Activated T-helper 1 cell treated with anti-CD3 and anti-CD28 coated beads, Interleukin-12 subunit alpha, Interleukin-12 subunit beta, Interleukin-2, Interleukin-4 antibody, amounts not matched to agents 30 ng/mL and 10 ng/mL and 1 ng/mL, durations not matched to agents 14 hours and 24 hours and 36 hours (primary cell): ENCODE results near the gene OR2T27. TPM values are rescaled to one million over a fixed set of nuclear protein-coding genes. Genes with fewer than 3 reads are reported as not detected.
"Not testable (repeated sequence)": the region's sequence is repeated elsewhere in the genome, so short reads cannot be mapped to it uniquely, and the experiment has no call there.

Source experiments
- DNase-seq: peaks from one replicate; pipeline ENCODE4 v3.0.0; 2021; ENCODE audit warnings: low spot score
- H3K27ac Mint-ChIP-seq: one replicate; pipeline ENCODE4 v1.8.0; 2021; ENCODE audit warnings: mild to moderate bottlenecking, mixed read lengths
- H3K27me3 Mint-ChIP-seq: one replicate; pipeline ENCODE4 v1.8.0; 2022; ENCODE audit warnings: mild to moderate bottlenecking, moderate library complexity, mixed read lengths; ENCODE audit not compliant: insufficient read depth
- H3K36me3 Mint-ChIP-seq: one replicate; pipeline ENCODE4 v1.8.0; 2021; ENCODE audit warnings: low read depth, mixed read lengths
- H3K4me1 Mint-ChIP-seq: one replicate; pipeline ENCODE4 v1.8.0; 2021; ENCODE audit warnings: low read depth, mixed read lengths
- H3K4me3 Mint-ChIP-seq: one replicate; pipeline ENCODE4 v1.8.0; 2021; ENCODE audit warnings: mild to moderate bottlenecking, moderate library complexity, mixed read lengths
- H3K9me3 Mint-ChIP-seq: one replicate; pipeline ENCODE4 v1.8.0; 2021; ENCODE audit warnings: mixed read lengths
- intact Hi-C: fragments of 100-400 bp; cut with micrococcal nuclease; formaldehyde crosslinking; loops from one replicate; pipeline ENCODE4 v1.15.1; 2024
- total RNA-seq: library from RNA; stranded (reverse); gene quantifications from 2 replicates; pipeline ENCODE4 v1.2.3, GENCODE V29; 2022

Gene OR2T27
- total RNA-seq, 1 donor from 2014 or later = not detected

- H3K36me3 Mint-ChIP-seq = no peaks in the 10 kb centered on the region
- H3K9me3 Mint-ChIP-seq = no peaks in the 10 kb centered on the region
- no peaks in the 10 kb centered on the region for H3K27me3 Mint-ChIP-seq
- no peak overlapping the region for H3K4me3 Mint-ChIP-seq
- intact Hi-C loops = loop anchor here (10.0 kb wide), 1 partner anchor 437 kb away; no protein-coding TSS in a partner anchor
- no peak overlapping the region for H3K27ac Mint-ChIP-seq
- peaks cover 2% of the 10 kb centered on the region for H3K4me1 Mint-ChIP-seq
- DNase-seq = no peak
These were observed 26.3 kb upstream of the OR2T27 start for GRCh38 chr1:248681651-248682050.

GRCh38 chr1:248670003-248670402 lies 14.7 kb upstream of the OR2T27 start:
- intact Hi-C loops = no loop called here
- H3K27ac Mint-ChIP-seq = no peak overlapping the region
- DNase-seq = no peak
- H3K4me3 Mint-ChIP-seq = no peak overlapping the region
- H3K36me3 Mint-ChIP-seq = no peaks in the 10 kb centered on the region
- peaks cover 2% of the 10 kb centered on the region for H3K27me3 Mint-ChIP-seq
- H3K9me3 Mint-ChIP-seq = peaks cover 12% of the 10 kb centered on the region
- no peaks in the 10 kb centered on the region for H3K4me1 Mint-ChIP-seq

DNA sequence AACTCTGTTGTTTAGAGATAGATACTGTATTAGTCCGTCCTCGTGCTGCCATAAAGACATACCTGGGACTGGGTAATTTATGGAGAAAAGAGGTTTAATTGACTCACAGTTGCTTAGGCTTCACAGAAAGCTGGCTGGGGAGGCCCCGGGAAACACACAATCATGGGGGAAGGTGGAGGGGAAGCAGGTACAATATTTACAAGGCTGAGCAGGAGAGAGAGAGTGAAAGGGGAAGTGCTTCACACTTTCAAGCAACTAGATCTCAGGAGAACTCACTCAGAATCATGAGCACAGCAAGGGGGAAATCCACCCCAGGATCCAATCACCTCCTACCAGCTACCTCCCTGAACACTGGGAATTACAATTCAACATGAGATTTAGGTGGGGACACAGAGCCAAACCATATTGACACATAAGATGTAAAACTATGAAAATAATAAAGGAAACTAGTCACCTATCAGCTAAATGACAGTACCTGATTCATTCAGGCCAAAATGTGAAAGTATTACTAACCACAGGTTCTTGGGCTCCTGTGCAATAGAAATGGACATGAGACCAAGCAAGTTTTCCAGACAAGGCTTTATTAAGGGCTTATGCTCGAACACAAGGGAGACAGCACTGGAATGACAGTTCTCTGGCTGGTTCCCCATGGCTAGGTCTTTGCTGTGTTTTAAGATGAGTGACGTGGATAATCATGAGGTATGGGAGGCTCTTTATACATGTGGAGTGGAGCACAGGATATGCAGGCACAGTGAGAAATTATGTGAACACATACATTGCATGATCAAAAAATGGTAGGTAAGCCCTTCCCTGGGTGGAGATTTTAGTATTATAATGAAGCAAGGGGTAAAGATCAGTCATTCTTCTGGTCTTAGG lies 8.4 kb upstream of the OR2T27 start:
- DNase-seq, H3K4me3 Mint-ChIP-seq, H3K27ac Mint-ChIP-seq, H3K4me1 Mint-ChIP-seq, H3K36me3 Mint-ChIP-seq, intact Hi-C loops, H3K27me3 Mint-ChIP-seq, H3K9me3 Mint-ChIP-seq: not testable (repeated sequence)

DNA sequence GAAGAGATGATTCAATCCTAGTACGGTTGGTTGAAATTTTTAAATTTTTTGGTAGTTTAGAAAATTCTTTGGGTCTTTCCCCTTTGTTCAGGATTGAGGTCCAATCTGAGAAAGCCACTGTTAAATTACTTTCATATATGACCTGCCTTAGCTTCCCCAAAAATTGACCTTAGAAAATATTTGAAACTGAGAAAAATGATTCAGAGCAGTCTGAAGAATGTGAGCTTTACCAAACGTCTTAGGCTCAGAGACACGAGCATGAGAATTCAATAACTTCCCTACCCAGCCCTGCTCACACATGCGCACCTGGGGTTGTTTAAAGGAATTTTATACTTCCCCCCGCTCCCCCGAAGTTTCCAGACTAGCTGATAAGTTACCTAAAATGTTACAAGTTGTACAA lies 1.5 kb upstream of the OR2T27 start:
- intact Hi-C loops = loop anchor here (5.0 kb wide), 1 partner anchor 224 kb away; no protein-coding TSS in a partner anchor
- H3K4me1 Mint-ChIP-seq, H3K27me3 Mint-ChIP-seq, DNase-seq, H3K27ac Mint-ChIP-seq, H3K9me3 Mint-ChIP-seq, H3K36me3 Mint-ChIP-seq, H3K4me3 Mint-ChIP-seq: not testable (repeated sequence)

DNA sequence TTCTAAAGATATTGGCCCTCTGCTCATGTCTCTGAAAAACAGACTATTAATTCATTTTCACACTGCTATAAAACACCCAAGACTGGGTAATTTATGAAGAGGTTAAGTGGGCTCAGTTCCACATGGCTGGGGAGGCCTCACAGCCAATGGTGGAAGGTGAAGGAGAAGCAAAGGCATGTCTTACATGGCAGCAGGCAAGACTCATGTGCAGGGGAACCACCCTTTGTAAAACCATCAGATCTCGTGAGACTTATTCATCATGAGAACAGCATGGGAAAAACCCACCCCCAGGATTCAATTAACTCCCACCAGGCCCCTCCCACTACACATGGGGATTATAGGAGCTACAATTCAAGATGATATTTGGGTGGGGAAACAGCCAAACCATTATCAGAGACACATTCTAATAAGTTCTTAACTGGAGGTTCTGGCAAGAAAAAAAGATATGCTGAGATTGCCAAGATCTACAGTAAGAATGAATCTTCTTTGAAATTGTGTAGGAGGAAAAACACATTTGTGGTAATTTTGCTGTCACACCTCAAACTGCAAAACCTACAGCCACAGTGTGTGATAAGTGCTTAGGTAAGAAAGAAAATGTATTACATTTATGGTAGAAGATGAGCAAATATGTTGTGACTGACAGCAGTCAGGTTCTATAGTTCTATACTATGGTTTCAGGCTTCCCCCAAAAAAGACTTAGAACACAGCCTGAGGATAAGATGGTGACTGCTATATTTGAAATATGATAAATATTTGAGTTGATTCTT lies 6.4 kb downstream of the OR2T27 start:
- DNase-seq, H3K36me3 Mint-ChIP-seq, H3K27me3 Mint-ChIP-seq, H3K4me1 Mint-ChIP-seq, intact Hi-C loops, H3K4me3 Mint-ChIP-seq, H3K9me3 Mint-ChIP-seq, H3K27ac Mint-ChIP-seq: not testable (repeated sequence)

DNA sequence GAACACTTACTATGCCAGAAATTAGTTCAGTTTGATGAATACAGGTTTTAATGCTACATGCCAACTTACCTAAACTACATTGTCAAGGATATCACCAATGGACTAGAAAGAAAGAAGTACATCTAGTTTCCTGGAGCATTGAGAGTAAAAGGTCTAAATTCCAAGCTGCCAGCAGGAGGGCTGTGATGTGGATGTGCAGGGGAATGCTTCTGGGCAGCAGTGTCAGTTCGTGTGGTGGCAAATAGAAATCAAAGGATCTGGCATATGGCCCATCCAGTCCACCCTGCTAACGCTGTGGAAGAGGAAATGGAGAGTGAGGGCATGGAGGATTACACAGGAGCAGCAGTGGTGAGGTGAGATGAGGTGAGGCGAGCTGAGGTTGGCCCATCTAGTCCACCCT lies 10.2 kb downstream of the OR2T27 start, which contains the start of gene OR2T35:
Gene OR2T35, minus strand, starts transcription at position 101 of the 400 bp plus-strand sequence. CDS start 6,020 bp downstream, outside the sequence.
- H3K4me3 Mint-ChIP-seq, H3K27ac Mint-ChIP-seq, intact Hi-C loops, H3K4me1 Mint-ChIP-seq, H3K27me3 Mint-ChIP-seq, H3K36me3 Mint-ChIP-seq, DNase-seq, H3K9me3 Mint-ChIP-seq: not testable (repeated sequence)

GRCh38 chr1:248642971-248643651 lies 12.2 kb downstream of the OR2T27 start:
- intact Hi-C loops, DNase-seq, H3K27ac Mint-ChIP-seq, H3K27me3 Mint-ChIP-seq, H3K36me3 Mint-ChIP-seq, H3K4me3 Mint-ChIP-seq, H3K9me3 Mint-ChIP-seq, H3K4me1 Mint-ChIP-seq: not testable (repeated sequence)

DNA sequence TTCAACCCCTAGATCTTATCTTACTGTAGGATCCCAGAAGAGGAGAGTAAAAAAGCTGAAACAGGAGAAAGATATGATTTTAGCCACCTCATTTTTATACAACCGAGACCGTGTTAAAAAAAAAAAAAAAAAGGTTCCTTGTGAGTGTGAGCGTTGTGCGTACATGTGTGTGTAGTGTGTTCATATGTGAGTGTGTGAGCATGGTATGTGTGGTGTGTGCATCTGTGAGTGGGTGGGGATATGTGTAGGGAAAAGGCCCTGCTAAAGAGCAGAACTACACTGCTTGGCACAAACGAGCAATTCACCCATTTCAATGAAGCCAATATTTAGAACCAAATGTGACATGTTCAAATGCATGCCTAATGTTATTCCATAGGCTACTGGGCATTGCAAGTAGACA lies 13.7 kb downstream of the OR2T27 start:
- H3K36me3 Mint-ChIP-seq, H3K27ac Mint-ChIP-seq, H3K27me3 Mint-ChIP-seq, intact Hi-C loops, H3K4me3 Mint-ChIP-seq, DNase-seq, H3K4me1 Mint-ChIP-seq, H3K9me3 Mint-ChIP-seq: not testable (repeated sequence)

DNA sequence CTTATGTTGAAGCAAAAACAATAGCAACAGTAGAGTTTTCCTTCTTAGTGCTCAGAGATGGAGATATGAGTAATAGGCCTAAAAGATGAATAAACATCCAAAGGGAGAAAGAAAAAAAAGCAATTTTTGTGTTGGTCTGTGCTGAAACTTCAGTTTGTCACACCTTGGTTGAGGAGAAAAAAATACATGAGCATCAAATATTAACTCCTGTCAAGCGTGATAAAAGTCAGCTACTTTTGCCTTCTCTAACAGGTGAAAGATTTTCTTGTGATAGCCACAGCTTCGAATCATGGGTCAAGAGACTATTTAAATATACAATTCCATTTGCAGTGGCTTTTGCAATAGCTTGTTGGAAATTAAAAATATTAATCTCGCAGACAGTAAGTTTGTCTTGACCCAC lies 14.4 kb downstream of the OR2T27 start:
- not testable (repeated sequence) for H3K27me3 Mint-ChIP-seq, H3K27ac Mint-ChIP-seq

DNA sequence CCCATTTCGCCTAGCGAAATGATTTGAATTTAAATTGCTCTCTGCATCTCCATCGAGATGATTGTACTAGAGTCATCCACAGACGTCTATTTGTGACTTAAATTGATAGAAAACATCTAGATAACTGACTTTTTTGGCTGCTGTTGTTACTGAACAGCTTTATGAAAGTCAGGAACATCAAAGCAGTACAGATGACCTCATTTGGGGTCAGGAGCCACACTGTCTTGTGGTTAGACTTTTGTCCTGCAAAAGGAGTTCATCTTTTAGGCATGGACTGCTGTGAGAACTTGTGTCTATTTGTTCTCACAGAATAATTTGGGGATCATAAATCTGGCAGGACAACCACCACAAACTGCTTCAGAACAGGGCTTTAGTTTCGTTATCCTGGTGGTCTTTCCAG lies 15.7 kb downstream of the OR2T27 start:
- H3K36me3 Mint-ChIP-seq, intact Hi-C loops, H3K4me1 Mint-ChIP-seq, H3K4me3 Mint-ChIP-seq, H3K9me3 Mint-ChIP-seq, H3K27ac Mint-ChIP-seq, DNase-seq, H3K27me3 Mint-ChIP-seq: not testable (repeated sequence)

More for the DNA sequence above, 14.4 kb downstream of the OR2T27 start:
- DNase-seq, H3K4me3 Mint-ChIP-seq, H3K36me3 Mint-ChIP-seq, H3K4me1 Mint-ChIP-seq, H3K9me3 Mint-ChIP-seq, intact Hi-C loops: not testable (repeated sequence)

DNA sequence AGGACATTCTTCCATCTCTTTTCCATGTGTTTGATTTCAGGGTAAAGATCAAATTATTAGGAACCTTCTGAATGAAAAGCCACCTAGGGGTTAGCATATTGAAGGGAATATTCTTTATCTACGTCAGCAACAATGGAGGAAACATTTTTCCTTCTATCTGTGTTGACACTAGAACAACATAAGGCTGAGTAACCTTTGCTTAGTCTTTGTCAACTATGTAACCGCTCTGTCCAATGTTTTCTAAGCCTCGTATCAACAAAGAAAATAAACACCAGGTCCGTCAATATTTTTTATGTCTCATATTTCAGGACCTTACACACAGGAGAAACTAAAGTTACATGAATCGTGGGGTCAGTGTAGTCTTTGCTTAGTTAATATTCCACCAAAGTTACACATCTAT lies 18.7 kb downstream of the OR2T27 start:
- H3K36me3 Mint-ChIP-seq, H3K4me1 Mint-ChIP-seq, H3K27me3 Mint-ChIP-seq, H3K27ac Mint-ChIP-seq, DNase-seq, H3K9me3 Mint-ChIP-seq, H3K4me3 Mint-ChIP-seq, intact Hi-C loops: not testable (repeated sequence)

- H3K27me3 Mint-ChIP-seq, H3K4me3 Mint-ChIP-seq, H3K27ac Mint-ChIP-seq, H3K36me3 Mint-ChIP-seq, intact Hi-C loops, H3K9me3 Mint-ChIP-seq, DNase-seq, H3K4me1 Mint-ChIP-seq: not testable (repeated sequence)
These were observed 20.3 kb downstream of the OR2T27 start, which contains the start of gene OR2T11 for GRCh38 chr1:248634991-248635390. Gene OR2T11, minus strand, starts transcription at chr1:248635091. Its CDS starts 7,963 bp downstream, at chr1:248627128.
